ENCODE measurements around the gene BCAN.

- TF ChIP-seq CTCF (conservative IDR thresholded peaks at IDR 0.05 in 1 of 2, IDR thresholded peaks at IDR 0.05 in 1 of 2; ENCODE audit: extremely low read depth in 1 of 2, insufficient read depth in 1 of 2, low read depth in 1 of 2, low read length in 2 of 2) = no peak
- TF ChIP-seq EZH2 (IDR thresholded peaks at IDR 0.05; ENCODE audit: borderline replicate concordance, low read length) = no peak
Observed at GRCh38 chr1:156706657-156707416, 64.9 kb downstream of the BCAN start.
